ENCODE results near the gene SH3RF1. TPM values are rescaled to one million over a fixed set of nuclear protein-coding genes. Genes with fewer than 3 reads are reported as not detected.

SH3RF1 gene
- total RNA-seq, 4 donors from 2014 or later, result 10.0 to 11.8 (median 10.9) TPM

GRCh38 chr4:169219440-169219839 lies 51.3 kb downstream of the SH3RF1 start:
- no peaks in the 10 kb centered on the region for H3K9me3 ChIP-seq
- intact Hi-C loops (cut with DNase I), result no loop called here
- H3K4me3 ChIP-seq, result no peak overlapping the region
- no peaks in the 10 kb centered on the region for H3K27me3 ChIP-seq
- no peak for DNase-seq (ENCODE audit: extremely low spot score)
- H3K27ac ChIP-seq (replicated peaks in 1 of 4), result no peak overlapping the region
- peaks cover 0 to 18% (median 7%) of the 10 kb centered on the region in 4 donors for H3K4me1 ChIP-seq
- TF ChIP-seq POLR2A (IDR thresholded peaks at IDR 0.05; ENCODE audit: low read depth) (no peak), EP300 (IDR thresholded peaks at IDR 0.05) (no peak), POLR2AphosphoS5 (IDR thresholded peaks at IDR 0.05) (no peak)
- TF ChIP-seq, protein P1, sequence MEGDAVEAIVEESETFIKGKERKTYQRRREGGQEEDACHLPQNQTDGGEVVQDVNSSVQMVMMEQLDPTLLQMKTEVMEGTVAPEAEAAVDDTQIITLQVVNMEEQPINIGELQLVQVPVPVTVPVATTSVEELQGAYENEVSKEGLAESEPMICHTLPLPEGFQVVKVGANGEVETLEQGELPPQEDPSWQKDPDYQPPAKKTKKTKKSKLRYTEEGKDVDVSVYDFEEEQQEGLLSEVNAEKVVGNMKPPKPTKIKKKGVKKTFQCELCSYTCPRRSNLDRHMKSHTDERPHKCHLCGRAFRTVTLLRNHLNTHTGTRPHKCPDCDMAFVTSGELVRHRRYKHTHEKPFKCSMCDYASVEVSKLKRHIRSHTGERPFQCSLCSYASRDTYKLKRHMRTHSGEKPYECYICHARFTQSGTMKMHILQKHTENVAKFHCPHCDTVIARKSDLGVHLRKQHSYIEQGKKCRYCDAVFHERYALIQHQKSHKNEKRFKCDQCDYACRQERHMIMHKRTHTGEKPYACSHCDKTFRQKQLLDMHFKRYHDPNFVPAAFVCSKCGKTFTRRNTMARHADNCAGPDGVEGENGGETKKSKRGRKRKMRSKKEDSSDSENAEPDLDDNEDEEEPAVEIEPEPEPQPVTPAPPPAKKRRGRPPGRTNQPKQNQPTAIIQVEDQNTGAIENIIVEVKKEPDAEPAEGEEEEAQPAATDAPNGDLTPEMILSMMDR (IDR thresholded peaks at IDR 0.05), result no peak
- 87% methylated on average over 2 of the region's 2 CpGs for WGBS
- no peaks in the 10 kb centered on the region for H3K36me3 ChIP-seq

- Histone ChIP-seq H3K27ac (replicated peaks in 1 of 4) (no peak overlapping the region), H3K4me1 (peaks cover 0 to 11% (median 5%) of the 10 kb centered on the region in 4 donors), H3K9me3 (no peaks in the 10 kb centered on the region), H3K4me3 (no peak overlapping the region), H3K36me3 (no peaks in the 10 kb centered on the region), H3K27me3 (no peaks in the 10 kb centered on the region)
- TF ChIP-seq POLR2AphosphoS5 (IDR thresholded peaks at IDR 0.05), result no peak
- 74% methylated on average over 4 of the region's 4 CpGs for WGBS
- DNase-seq (ENCODE audit: extremely low spot score), result no peak
- intact Hi-C loops (cut with DNase I), result no loop called here
These were observed 55.1 kb downstream of the SH3RF1 start for GRCh38 chr4:169215656-169216055.

- DNase-seq (ENCODE audit: extremely low spot score), result no peak
- 92% methylated on average over 2 of the region's 2 CpGs for WGBS
- no peaks in the 10 kb centered on the region for H3K27me3 ChIP-seq
- no peak for TF ChIP-seq POLR2AphosphoS5 (IDR thresholded peaks at IDR 0.05)
- TF ChIP-seq POLR2A (IDR thresholded peaks at IDR 0.05; ENCODE audit: low read depth), result no peak
- TF ChIP-seq EP300 (IDR thresholded peaks at IDR 0.05), result no peak
- TF ChIP-seq, protein P1 (IDR thresholded peaks at IDR 0.05), result no peak
- H3K4me1 ChIP-seq, result no peaks in the 10 kb centered on the region
- no peak overlapping the region for H3K4me3 ChIP-seq
- intact Hi-C loops (cut with DNase I), result no loop called here
- no peaks in the 10 kb centered on the region for H3K9me3 ChIP-seq
- no peaks in the 10 kb centered on the region for H3K36me3 ChIP-seq
- H3K27ac ChIP-seq (replicated peaks in 1 of 4), result no peak overlapping the region
These were observed 57.8 kb downstream of the SH3RF1 start for GRCh38 chr4:169212981-169213380.

- WGBS, result 92% methylated on average over 3 of the region's 3 CpGs
- H3K27me3 ChIP-seq, result no peaks in the 10 kb centered on the region
- intact Hi-C loops (cut with DNase I), result no loop called here
- no peak overlapping the region for H3K27ac ChIP-seq (replicated peaks in 1 of 4)
- DNase-seq (ENCODE audit: extremely low spot score), result no peak
- no peaks in the 10 kb centered on the region for H3K36me3 ChIP-seq
- no peak overlapping the region for H3K4me3 ChIP-seq
- peaks cover 0 to 3% (median 2%) of the 10 kb centered on the region in 4 donors for H3K4me1 ChIP-seq
- H3K9me3 ChIP-seq, result no peaks in the 10 kb centered on the region
- TF ChIP-seq, protein P1 (IDR thresholded peaks at IDR 0.05), result no peak
- TF ChIP-seq POLR2AphosphoS5 (IDR thresholded peaks at IDR 0.05), result no peak
- no peak for TF ChIP-seq EP300 (IDR thresholded peaks at IDR 0.05)
- TF ChIP-seq POLR2A (IDR thresholded peaks at IDR 0.05; ENCODE audit: low read depth), result no peak
These were observed 60.1 kb downstream of the SH3RF1 start for GRCh38 chr4:169210504-169211118.

DNA sequence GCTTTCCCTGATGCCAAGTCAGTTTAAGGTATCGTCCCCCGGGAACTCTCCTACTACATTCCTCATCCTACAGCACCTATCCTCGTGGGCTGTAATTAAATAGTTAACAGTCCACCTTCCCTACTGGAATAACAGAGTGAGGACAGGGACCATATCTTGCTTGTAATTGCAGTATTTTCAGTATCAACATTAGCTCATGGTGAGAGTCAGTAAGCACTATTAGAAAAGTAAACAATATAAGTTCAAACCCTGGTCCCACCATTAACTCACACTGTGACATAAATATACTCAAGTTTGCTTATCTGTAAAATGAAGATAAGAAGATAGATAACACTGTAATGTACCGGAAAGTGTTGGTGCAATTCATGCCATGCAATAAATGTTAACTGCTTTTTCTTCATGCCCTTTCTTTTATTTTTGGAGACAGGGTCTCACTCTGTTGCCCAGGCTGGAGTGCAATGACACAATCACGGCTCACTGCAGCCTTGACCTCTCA lies 61.3 kb downstream of the SH3RF1 start:
- Histone ChIP-seq H3K4me3 (no peak overlapping the region), H3K36me3 (no peaks in the 10 kb centered on the region), H3K27ac (replicated peaks in 1 of 4) (no peak overlapping the region), H3K27me3 (no peaks in the 10 kb centered on the region), H3K9me3 (no peaks in the 10 kb centered on the region), H3K4me1 (peaks cover 0 to 15% (median 13%) of the 10 kb centered on the region in 4 donors)
- 95% methylated on average over 5 of the region's 5 CpGs for WGBS
- DNase-seq (ENCODE audit: extremely low spot score), result no peak
- TF ChIP-seq, protein P1 (IDR thresholded peaks at IDR 0.05), result no peak
- TF ChIP-seq EP300 (IDR thresholded peaks at IDR 0.05) (no peak), POLR2A (IDR thresholded peaks at IDR 0.05; ENCODE audit: low read depth) (no peak), POLR2AphosphoS5 (IDR thresholded peaks at IDR 0.05) (no peak)
- intact Hi-C loops (cut with DNase I), result no loop called here

Data from esophagus muscularis mucosa (tissue), 4 donors.